ENCODE measurements around the gene AGMAT. TPM values are rescaled to one million over a fixed set of nuclear protein-coding genes. Genes with fewer than 3 reads are reported as not detected.

AGMAT gene
- total and polyA plus RNA-seq, 9 of the 15 experiments (the other 6 are each of a cell fraction or from before 2014, with no cell fraction given) = not detected

GRCh38 chr1:15617173-15618076 lies 32.6 kb upstream of the AGMAT start, which contains the start of gene DDI2 (continued):
- TF ChIP-seq JUND (IDR thresholded peaks at IDR 0.05; ENCODE audit: borderline replicate concordance, low read depth, low read length) = peak; percentile 94
- peak; percentile 81; the same call in 1 of the 3 replicates for TF ChIP-seq JUND (tag; IDR thresholded peaks at IDR 0.05; ENCODE audit: borderline replicate concordance, low read depth, low read length)
- peak; percentile 89 for TF ChIP-seq MYC (IDR thresholded peaks at IDR 0.05; ENCODE audit: low read depth, low read length)
- no peak; the same call in 1 of the 2 replicates for TF ChIP-seq MYC (CRISPR knock-in tag; IDR thresholded peaks at IDR 0.05; ENCODE audit: borderline replicate concordance, low read depth)
- TF ChIP-seq CBX5 (IDR thresholded peaks at IDR 0.05; ENCODE audit: borderline replicate concordance, low read depth) = peak; percentile 18; the same call in 1 of the 2 replicates
- TF ChIP-seq PTRF (tag; IDR thresholded peaks at IDR 0.05) = no peak
- TF ChIP-seq ZNF134 (CRISPR knock-in tag; conservative IDR thresholded peaks at IDR 0.05) = no peak
- peak; percentile 91 for TF ChIP-seq FIP1L1 (IDR thresholded peaks at IDR 0.05; ENCODE audit: low read depth, low read length, poor library complexity, severe bottlenecking)
- peak; percentile 32; the same call in 1 of the 2 replicates for TF ChIP-seq ZBTB1 (CRISPR knock-in tag; IDR thresholded peaks at IDR 0.05; ENCODE audit: borderline replicate concordance, low read depth)
- TF ChIP-seq SRSF9 (IDR thresholded peaks at IDR 0.05; ENCODE audit: borderline replicate concordance, low read depth, low read length) = no peak
- TF ChIP-seq, protein P1, sequence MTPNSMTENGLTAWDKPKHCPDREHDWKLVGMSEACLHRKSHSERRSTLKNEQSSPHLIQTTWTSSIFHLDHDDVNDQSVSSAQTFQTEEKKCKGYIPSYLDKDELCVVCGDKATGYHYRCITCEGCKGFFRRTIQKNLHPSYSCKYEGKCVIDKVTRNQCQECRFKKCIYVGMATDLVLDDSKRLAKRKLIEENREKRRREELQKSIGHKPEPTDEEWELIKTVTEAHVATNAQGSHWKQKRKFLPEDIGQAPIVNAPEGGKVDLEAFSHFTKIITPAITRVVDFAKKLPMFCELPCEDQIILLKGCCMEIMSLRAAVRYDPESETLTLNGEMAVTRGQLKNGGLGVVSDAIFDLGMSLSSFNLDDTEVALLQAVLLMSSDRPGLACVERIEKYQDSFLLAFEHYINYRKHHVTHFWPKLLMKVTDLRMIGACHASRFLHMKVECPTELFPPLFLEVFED (CRISPR knock-in tag; conservative IDR thresholded peaks at IDR 0.05) = no peak
- TF ChIP-seq SMAD1 (IDR thresholded peaks at IDR 0.05; ENCODE audit: low read depth, low read length, partially characterized antibody) = peak; percentile 20
- TF ChIP-seq HDGF (IDR thresholded peaks at IDR 0.05) = no peak
- TF ChIP-seq SMAD3 (CRISPR knock-in tag; conservative IDR thresholded peaks at IDR 0.05) = no peak
- TF ChIP-seq HNRNPUL1 (IDR thresholded peaks at IDR 0.05; ENCODE audit: low read length) = no peak
- TF ChIP-seq, protein P2, sequence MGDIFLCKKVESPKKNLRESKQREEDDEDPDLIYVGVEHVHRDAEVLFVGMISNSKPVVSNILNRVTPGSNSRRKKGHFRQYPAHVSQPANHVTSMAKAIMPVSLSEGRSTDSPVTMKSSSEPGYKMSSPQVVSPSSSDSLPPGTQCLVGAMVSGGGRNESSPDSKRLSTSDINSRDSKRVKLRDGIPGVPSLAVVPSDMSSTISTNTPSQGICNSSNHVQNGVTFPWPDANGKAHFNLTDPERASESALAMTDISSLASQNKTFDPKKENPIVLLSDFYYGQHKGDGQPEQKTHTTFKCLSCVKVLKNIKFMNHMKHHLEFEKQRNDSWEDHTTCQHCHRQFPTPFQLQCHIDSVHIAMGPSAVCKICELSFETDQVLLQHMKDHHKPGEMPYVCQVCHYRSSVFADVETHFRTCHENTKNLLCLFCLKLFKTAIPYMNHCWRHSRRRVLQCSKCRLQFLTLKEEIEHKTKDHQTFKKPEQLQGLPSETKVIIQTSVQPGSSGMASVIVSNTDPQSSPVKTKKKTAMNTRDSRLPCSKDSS (IDR thresholded peaks at IDR 0.05; ENCODE audit: low read depth, partially characterized antibody) = no peak
- TF ChIP-seq SAFB2 (IDR thresholded peaks at IDR 0.05; ENCODE audit: borderline replicate concordance, low read depth, low read length, severe bottlenecking) = no peak
- no peak for TF ChIP-seq XRCC5 (IDR thresholded peaks at IDR 0.05; ENCODE audit: low read depth, low read length)
- TF ChIP-seq ZNF57 (CRISPR knock-in tag; IDR thresholded peaks at IDR 0.05) = 0 out of 2 replicates have a peak, but pooled peaks have one; percentile 76
- peak; percentile 51 for TF ChIP-seq NEUROD1 (IDR thresholded peaks at IDR 0.05; ENCODE audit: borderline replicate concordance, low read depth, low read length, partially characterized antibody)
- no peak; a peak in 1 of 3 replicates for TF ChIP-seq CBX3 (IDR thresholded peaks at IDR 0.05; ENCODE audit: borderline replicate concordance in 1 of 2, low read length in 2 of 2)
- TF ChIP-seq KAT8 (IDR thresholded peaks at IDR 0.05; ENCODE audit: low read depth) = no peak

All from K562 (cell line).